Prostate gland (tissue), 2 donors: ENCODE data around the gene CASP8AP2. TPM values are rescaled to one million over a fixed set of nuclear protein-coding genes. Genes with fewer than 3 reads are reported as not detected.
A peak's percentile ranks its signal among the peaks of the same experiment; 100 is the strongest.
"Not testable (repeated sequence)": the region's sequence is repeated elsewhere in the genome, so short reads cannot be mapped to it uniquely, and the experiment has no call there.

Experiments used
- DNase-seq: peaks from one replicate; pipeline ENCODE4 v3.0.0-alpha.2; 2019; ENCODE audit warnings: low spot score
- H3K27ac ChIP-seq, 2 donors: fragments of 200-600 bp; sonication (generic); 2 replicates each; pipeline ENCODE4 v1.5.1; 2017 to 2019
- H3K27me3 ChIP-seq: fragments of 200-600 bp; sonication (generic); replicated peaks from 2 replicates; pipeline ENCODE4 v1.5.1; 2019; ENCODE audit not compliant: insufficient read depth
- H3K36me3 ChIP-seq, 2 donors: fragments of 200-600 bp; sonication (generic); 1 replicate in 1 of 2; 2 replicates in 1 of 2; pipeline versions ENCODE4 v1.5.1 to v1.8.1; 2017 to 2019
- H3K4me1 ChIP-seq: fragments of 200-600 bp; sonication (generic); replicated peaks from 2 replicates; pipeline ENCODE4 v1.5.1; 2019
- H3K4me3 ChIP-seq, 2 donors: fragments of 200-600 bp; sonication (generic); 2 replicates each; pipeline ENCODE4 v1.5.1; 2017 to 2019
- H3K9me3 ChIP-seq: fragments of 200-600 bp; sonication (generic); 2 replicates; pipeline ENCODE4 v1.5.1; 2017
- CTCF ChIP-seq, 4 experiments: fragments of 200-600 bp in 2 of 4; fragments of 450-650 bp in 2 of 4; sonication (generic) in 2 of 4; IDR thresholded peaks; 1 replicate in 3 of 4; 2 replicates in 1 of 4; pipeline ENCODE4 v1.5.1; 2016 to 2019; ENCODE audit warnings: antibody characterized with exemption in 4 of 4, mild to moderate bottlenecking in 2 of 4, moderate library complexity in 2 of 4
- POLR2A ChIP-seq: fragments of 450-650 bp; IDR thresholded peaks from one replicate; pipeline ENCODE4 v1.6.1; 2016; ENCODE audit warnings: antibody characterized with exemption, mild to moderate bottlenecking
- POLR2AphosphoS5 ChIP-seq: sonication (generic); formaldehyde crosslinking; IDR thresholded peaks from one replicate; pipeline ENCODE4 v1.6.1; 2017; ENCODE audit warnings: antibody characterized with exemption
- WGBS: methylation state at CpG from one replicate; pipeline ENCODE4 v1.1.5; 2018; 5-methylcytosine and 5-hydroxymethylcytosine counted together
- intact Hi-C: fragments of 100-400 bp; cut with DNase I; formaldehyde crosslinking; loops from one replicate; pipeline ENCODE4 v1.14.2; 2022
- total RNA-seq, 2 donors: library from RNA; depleted of rRNA; stranded (reverse); fragments of >200 nt; gene quantifications; one replicate each; pipeline ENCODE4 v1.1.0, GENCODE V29; 2016

CASP8AP2 gene
- total RNA-seq = 10 to 100 TPM; 10.9 to 17.7 TPM

- H3K27me3 ChIP-seq = no peaks in the 10 kb centered on the region
- no peaks in the 10 kb centered on the region for H3K4me1 ChIP-seq
- peak within 1 kb of the TSS; percentile 65 to 93 for H3K4me3 ChIP-seq
- H3K36me3 ChIP-seq = peaks cover 0 to 10% of the 10 kb centered on the region in 2 donors
- peak within 1 kb of the TSS; percentile 77 to 83 for H3K27ac ChIP-seq
- under 1% methylated on average over 41 of the region's 41 CpGs for WGBS
- no peaks in the 10 kb centered on the region for H3K9me3 ChIP-seq
- intact Hi-C loops = no loop called here
- peak; percentile 96 for DNase-seq
- TF ChIP-seq CTCF (IDR thresholded peaks at IDR 0.05) (no peak), POLR2AphosphoS5 (peak; percentile 94), POLR2A (peak; percentile 76)
Measured at GRCh38 chr6:89829472-89830169, at the start of gene CASP8AP2. TSS of gene CASP8AP2 (plus strand) at chr6:89829880.

GRCh38 chr6:89781070-89782034, 48.3 kb upstream of the CASP8AP2 start:
- Histone ChIP-seq H3K36me3 (peaks cover 0 to 8% of the 10 kb centered on the region in 2 donors), H3K4me3 (no peak overlapping the region), H3K27me3 (no peaks in the 10 kb centered on the region), H3K9me3 (no peaks in the 10 kb centered on the region), H3K27ac (no peak overlapping the region), H3K4me1 (no peaks in the 10 kb centered on the region)
- no peak for DNase-seq
- WGBS = 94% methylated on average over 6 of the region's 6 CpGs
- intact Hi-C loops = no loop called here
- no peak for TF ChIP-seq POLR2AphosphoS5
- TF ChIP-seq POLR2A = no peak
- no peak for TF ChIP-seq CTCF (IDR thresholded peaks at IDR 0.05)

- no peaks in the 10 kb centered on the region for H3K4me1 ChIP-seq
- no peaks in the 10 kb centered on the region for H3K9me3 ChIP-seq
- WGBS = 40% methylated on average over 1 of the region's 1 CpG
- intact Hi-C loops = no loop called here
- H3K27me3 ChIP-seq = no peaks in the 10 kb centered on the region
- no peak for DNase-seq
- H3K36me3 ChIP-seq = peaks cover 0 to 8% of the 10 kb centered on the region in 2 donors
- H3K27ac ChIP-seq = no peak overlapping the region
- no peak for TF ChIP-seq POLR2A
- TF ChIP-seq POLR2AphosphoS5 = no peak
- TF ChIP-seq CTCF (IDR thresholded peaks at IDR 0.05) = no peak
- no peak overlapping the region for H3K4me3 ChIP-seq
Measured at GRCh38 chr6:89782222-89782621, 47.5 kb upstream of the CASP8AP2 start.

- H3K27me3 ChIP-seq, H3K4me1 ChIP-seq, H3K27ac ChIP-seq, intact Hi-C loops, H3K9me3 ChIP-seq, DNase-seq, H3K4me3 ChIP-seq, H3K36me3 ChIP-seq: not testable (repeated sequence)
- 95% methylated on average over 7 of the region's 7 CpGs for WGBS
Measured at GRCh38 chr6:89783293-89783692, 46.4 kb upstream of the CASP8AP2 start.

GRCh38 chr6:89784838-89785237, 44.8 kb upstream of the CASP8AP2 start:
- intact Hi-C loops = no loop called here
- H3K27ac ChIP-seq = no peak overlapping the region
- H3K4me1 ChIP-seq = no peaks in the 10 kb centered on the region
- H3K36me3 ChIP-seq = peaks cover 0 to 8% of the 10 kb centered on the region in 2 donors
- no peak overlapping the region for H3K4me3 ChIP-seq
- TF ChIP-seq CTCF (IDR thresholded peaks at IDR 0.05) (no peak), POLR2AphosphoS5 (no peak), POLR2A (no peak)
- no peaks in the 10 kb centered on the region for H3K27me3 ChIP-seq
- 97% methylated on average over 6 of the region's 6 CpGs for WGBS
- no peak for DNase-seq
- no peaks in the 10 kb centered on the region for H3K9me3 ChIP-seq
